GM19455 (cell line): ENCODE data around the gene CCDC15.
"Not testable (repeated sequence)": the region's sequence is repeated elsewhere in the genome, so short reads cannot be mapped to it uniquely, and the experiment has no call there.

Experiments used
- ATAC-seq: cut with Tn5 transposase; IDR thresholded peaks from one replicate; pipeline ENCODE4 v1.9.1; 2021; ENCODE audit not compliant: unreplicated experiment

CCDC15 gene

DNA sequence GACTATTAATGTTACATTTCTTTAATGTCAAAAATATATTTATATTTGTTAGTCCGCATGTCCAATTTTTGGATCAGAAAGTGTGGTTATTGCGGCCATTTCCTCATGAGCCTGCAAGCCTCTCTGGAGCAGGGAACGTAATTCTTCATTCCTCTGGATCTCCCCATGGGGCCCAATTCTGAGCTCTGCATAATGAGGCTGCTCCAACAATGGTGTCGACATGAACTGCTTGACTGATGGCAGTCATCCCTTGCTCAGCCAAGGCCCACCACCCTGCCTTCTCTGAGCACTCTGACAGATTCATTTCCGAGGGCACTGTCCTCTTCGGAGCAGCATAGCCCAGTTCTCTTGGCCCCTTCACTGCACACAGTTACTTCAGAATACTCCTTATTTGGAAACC lies 15.0 kb upstream of the CCDC15 start:
- no peak for ATAC-seq

DNA sequence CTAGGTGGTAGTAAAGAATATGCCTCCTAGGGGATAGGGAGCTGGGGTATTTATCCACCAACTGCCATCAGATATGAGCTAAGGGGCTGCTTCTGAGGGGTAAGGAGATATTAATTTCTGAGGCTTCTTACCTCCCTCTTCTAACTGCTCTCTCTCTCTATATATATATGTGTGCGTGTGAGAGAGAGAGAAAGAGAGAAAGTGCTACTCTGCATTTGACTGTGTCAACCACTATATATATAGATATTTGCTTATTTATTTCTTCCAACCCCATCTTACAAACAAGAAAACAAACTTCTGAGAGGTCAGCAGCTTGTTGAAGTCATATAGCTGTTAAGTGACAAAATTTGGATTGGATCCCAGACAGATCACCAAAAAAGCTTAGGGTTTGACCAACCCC lies 12.3 kb upstream of the CCDC15 start:
- no peak for ATAC-seq

DNA sequence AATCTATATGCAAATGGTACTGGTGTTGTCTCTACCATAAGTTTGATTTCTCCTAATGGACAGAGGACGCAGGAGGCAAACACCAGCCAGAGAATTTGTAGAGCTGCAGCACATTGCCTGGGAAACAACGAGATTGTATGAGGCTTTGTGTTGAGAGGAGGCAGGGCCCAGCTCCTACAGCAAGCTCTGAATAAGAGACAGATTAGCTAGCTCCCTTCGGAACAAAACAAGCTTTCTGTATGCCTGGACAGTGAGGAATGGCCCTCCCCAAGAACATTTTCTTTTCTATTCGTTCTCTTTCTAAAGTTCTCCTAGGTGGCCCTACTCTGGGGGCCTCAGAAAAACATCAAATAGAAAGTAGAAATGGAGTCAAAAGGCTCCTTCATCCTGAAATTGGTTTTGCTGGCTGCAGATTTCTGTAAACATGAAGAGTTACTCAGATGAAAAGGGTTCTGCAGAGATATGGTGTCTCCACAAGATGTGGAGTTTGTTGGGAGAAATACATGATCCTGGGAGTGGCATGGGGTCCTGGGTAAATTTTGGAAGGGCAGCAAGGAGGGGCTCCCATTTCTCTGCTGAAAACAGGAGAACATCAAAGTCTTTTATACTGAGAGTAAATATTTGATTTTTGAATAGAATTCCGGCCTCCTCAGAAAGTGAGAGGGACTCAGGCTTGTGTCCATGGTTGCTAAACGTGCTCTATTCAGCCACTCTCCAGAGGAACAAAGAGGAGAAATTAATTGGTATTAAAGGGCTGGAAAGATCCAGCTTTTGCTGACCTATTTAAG lies 11.3 kb upstream of the CCDC15 start:
- no peak for ATAC-seq

DNA sequence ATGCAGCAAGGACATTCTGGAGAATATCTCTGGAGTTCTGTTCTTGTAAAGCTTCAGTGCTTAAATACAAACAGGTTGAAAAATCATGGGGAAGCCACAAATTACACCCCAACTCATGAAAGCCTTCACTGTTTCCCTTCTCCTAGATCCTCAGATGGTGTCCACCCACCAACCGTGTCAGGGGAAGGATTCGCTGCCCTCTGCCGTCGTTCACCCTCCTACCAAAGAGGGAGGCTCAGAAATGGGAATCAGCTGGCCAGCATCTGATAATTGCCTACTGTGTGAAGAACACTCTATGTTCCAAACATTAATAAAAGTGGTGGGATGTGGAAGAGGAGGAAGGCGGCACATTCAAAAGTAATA lies 10.8 kb upstream of the CCDC15 start:
- ATAC-seq = no peak

DNA sequence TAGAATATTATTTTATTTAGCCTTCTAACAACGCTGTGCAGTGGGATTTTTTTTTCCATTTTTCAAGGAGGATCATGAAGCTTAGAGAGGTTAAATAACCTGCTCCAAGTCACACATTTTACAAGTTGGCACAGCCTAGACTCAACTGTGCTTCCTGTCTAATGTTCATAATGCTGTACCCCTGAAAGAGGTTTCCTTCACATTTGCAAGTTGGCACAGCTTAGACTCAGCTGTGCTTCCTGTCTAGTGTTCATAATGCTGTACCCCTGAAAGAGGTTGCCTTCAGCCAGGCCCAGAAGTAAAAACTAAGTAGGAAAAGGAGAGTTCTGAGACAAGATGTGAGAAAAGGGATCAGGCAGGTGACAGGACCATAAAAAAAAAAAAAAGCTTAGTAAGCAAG lies 10.3 kb upstream of the CCDC15 start:
- ATAC-seq = no peak

DNA sequence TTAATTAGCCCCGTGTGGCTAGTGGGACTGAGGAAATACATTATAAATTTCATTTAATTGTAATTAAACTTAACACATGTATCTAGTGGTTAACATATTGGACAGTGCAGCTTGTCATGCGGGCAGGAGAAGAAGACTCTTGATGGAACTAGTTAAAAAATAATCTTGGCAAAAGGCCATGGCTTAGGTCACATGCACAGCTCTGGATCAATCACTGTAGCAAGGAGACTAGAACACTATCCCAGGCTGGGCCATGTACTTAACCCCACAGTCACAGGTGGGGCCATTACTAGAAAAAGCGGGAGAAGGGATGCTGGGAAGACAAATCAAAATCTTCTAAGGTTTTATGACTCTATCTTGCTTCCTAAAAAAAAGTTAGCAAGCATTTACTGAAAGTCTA lies 9.4 kb upstream of the CCDC15 start:
- ATAC-seq = no peak

DNA sequence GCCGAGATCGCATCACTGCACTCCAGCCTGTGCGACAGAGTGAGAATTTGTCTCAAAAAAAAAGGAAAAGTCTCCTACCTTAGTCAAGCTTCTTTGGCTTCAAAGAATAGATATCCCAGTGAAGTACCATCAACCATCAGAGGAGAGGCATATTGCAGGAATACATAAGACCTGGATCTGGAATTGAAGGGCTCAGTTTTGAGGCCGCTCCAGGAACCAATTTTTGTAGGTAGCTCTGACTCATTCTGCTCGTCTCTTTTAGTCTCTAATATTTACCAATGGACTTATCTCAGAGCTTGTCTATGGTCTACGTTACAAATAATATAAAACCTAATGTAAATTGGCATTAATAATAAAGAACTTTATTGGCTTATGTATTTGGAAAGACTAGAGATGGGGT lies 8.2 kb upstream of the CCDC15 start:
- ATAC-seq = no peak

DNA sequence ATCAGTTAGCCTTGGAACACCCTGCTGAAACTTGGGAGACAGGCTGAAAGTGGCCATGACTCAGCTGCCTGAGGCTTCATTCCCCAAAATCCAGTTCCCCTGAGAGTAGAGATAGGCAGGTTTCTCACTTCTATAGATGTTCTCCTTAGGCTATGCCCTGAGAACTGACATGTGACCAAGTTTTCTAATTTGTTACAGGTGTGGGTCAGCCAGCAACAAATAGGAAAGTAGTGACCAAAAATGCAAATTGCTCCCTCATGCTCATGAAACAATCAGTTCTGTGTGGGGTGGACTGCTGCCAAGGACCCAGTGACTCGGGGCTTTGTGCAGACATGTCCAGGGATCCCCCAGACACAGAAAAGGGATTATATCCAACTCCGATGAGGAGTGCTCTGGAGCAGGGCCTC lies 7.3 kb upstream of the CCDC15 start:
- no peak for ATAC-seq

DNA sequence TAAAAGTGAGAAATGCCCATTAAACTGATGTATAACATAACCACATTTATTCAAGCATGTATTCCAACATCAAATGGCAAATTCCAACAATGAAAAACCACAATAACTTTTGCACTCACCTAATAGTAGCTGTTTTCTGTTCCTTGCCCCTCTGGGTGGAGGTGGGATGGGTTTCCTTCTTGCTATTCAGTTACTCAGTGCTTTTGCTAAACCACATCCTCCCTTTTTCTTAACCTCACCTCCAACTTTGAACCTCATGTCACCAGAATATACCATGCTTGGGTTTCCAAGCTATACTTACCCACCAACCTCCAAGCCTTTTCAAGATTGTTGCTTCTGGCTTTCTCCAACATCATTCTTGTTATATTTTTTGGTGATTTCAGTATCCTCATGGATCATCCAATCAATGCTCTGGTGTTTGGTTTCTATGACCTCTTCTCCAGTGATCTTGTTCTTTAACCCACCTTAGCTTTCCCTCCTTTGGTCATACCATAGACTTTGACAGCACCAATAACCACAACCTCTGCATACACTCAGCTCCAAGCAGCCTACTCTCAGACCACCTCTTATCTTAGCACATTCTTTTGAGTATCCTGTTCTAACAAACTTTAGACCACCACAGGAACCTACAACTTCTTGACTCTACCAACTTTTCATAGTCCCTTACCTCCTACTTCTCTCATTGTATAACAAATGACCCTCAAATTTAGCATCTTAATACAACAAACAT lies 3.2 kb upstream of the CCDC15 start:
- ATAC-seq = no peak

DNA sequence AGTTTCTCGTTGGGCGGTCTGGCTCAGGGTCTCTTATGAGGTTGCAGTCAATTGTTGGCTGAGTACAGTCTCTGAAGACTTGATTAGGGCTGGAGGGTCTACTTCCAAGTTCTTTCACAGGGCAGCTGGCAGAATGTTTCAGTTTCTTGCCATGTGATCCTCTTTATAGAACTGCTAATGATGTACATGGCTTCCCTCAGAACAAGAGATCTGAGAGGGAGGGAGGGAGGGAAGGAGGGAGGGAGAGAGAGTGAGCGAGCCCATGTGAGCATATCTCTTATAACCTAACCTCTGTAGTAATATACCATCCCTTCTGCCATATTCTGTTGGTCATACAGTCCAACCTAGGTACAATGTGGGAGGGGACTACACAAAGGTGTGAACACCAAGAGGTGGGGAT lies 2.7 kb upstream of the CCDC15 start:
- ATAC-seq = no peak

DNA sequence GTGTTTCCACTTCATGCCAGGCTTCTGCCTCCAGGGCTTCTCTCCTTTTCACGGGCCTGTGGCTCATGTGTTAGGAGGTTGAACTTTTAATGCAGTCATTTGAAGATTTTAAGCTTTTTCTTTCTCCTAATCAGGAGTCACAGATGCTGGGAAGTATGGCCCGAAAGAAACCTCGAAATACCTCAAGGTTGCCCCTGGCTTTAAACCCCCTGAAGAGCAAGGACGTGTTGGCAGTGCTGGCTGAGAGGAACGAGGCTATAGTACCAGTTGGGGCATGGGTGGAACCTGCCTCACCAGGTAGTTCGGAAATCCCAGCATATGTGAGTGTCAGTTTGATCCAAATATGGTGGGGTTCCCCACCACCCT lies 571 bp downstream of the CCDC15 start:
- no peak for ATAC-seq

DNA sequence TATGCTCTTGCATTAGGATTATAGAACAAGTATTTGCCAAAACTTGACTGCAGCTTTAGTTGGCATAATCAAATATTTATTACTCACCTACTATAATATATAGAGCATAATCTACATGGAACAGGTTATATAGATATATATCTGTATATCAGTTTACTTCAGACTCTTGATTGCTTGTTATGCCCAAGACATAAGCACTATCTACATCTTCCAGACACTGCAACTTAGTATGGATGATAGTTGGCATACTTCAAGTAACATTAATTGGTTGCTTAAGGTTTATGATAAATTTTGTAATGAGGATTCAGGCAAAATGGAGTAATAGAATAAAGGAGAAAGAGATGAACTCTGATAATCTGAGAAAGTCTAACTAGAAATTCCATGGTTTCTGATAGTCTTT lies 1.0 kb downstream of the CCDC15 start:
- no peak for ATAC-seq

DNA sequence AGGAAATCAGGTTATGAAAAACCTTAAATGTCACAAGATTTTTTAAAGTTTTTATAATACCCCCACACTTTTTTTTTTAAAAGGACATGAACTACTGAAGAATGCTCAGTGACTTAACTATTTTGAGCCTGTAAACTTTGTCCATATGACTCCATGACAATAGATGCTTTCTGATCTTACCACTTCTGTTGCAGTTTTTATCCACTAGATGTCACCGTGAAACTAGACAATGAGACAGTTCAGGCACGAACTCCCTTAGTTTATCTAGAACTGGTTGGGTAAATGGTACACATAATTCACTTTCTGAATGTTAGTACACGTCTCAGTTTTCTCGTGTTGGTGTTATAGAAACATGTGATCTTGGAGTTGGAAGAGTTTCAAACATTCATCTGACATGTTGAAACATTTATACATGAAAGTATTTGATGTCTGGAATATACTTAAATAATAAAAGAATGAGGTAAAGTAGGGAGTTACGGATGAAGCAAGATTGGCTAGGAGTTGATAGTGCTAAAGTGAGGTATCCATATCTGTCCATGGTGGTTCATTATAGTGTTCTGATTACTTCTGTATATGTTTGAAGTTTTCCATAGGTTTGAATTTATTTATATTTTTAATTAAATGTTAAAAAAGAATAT lies 8.1 kb downstream of the CCDC15 start:
- ATAC-seq = peak; percentile 93

DNA sequence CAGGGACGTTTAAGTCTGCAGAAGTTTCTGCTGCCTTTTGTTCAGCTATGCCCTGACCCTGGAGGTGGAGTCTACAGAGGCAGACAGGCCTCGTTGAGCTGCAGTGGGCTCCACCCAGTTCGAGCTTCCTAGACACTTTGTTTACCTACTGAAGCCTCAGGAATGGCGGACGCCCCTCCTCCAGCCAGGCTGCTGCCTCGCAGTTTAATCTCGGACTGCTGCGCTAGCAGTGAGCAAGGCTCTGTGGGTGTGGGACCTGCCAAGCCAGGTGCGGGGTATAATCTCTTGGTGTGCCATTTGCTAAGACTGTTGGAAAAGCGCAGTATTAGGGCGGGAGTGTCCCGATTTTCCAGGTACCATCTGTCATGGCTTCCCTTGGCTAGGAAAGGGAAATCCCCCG lies 14.2 kb downstream of the CCDC15 start:
- ATAC-seq = not testable (repeated sequence)

DNA sequence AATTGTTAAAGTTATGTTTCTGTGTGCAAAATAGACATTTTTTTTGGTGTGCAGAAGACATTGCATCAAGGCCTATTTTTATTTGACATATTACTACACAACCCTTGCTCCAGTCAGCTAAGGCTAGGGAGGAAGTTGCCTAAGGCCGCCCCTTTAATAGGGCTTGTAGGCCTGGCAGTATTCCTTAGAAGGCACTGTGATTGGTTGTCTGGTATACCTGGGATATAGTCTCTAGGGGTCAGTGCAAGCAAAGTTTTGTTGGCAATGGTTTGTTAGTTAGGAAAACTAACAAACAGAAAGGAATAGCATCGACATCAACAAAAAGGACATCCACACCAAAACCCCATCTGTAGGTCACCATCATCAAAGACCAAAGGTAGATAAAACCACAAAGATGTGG lies 16.9 kb downstream of the CCDC15 start:
- ATAC-seq = no peak

DNA sequence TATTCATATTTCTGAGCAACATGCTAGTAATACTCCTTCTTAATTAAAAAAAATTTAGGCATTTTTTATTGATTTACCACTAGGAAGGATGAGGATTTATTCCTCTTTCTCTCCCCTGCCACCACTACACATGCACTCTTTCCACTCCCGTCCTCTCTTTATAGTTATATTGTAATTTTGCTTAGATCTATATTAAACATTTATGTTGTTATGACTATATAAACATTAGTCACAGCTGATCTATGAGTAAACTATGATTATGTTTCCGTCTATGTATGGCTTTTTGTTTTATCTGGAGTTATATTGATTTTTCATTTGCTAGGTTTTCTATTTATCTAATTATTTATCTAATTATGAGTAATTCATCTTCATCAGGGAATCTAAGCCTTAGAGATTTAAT lies 17.8 kb downstream of the CCDC15 start:
- no peak for ATAC-seq

DNA sequence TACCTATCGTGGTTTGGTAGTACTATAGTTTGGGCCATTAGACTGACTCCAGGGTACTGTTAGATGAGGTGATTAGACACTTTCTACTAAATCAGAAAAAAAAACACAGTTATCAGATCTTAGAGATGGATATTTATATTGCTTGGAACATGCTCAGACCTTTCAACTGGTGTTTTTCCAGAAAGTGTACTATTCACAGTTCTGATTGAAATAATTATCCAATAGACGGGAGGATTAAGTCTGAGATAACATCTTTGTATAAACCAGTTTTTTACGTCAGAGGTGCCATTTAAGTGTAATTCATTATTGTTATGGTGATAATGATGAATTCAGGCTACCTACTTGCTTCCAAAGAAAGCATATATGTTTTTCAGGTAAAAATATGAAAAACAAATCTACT lies 22.5 kb downstream of the CCDC15 start:
- no peak for ATAC-seq

DNA sequence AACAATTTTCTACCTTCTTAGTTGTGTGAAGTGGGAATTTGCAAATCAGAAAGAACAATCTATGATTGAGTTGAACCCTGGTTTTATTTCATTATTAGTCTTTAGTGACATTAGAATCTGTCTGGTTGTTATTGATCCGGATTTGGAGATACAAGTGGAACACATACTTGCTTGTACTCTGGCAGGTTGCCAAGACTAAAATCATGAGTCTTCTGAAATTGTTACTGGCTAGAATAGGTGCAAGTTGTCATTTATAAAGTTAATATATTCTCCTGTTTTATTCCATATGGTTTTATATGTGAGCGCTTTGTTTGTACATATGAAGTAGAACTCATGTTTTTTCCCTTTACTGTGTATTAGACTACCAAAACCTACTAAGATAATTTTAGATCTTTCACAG lies 23.0 kb downstream of the CCDC15 start:
- no peak for ATAC-seq

DNA sequence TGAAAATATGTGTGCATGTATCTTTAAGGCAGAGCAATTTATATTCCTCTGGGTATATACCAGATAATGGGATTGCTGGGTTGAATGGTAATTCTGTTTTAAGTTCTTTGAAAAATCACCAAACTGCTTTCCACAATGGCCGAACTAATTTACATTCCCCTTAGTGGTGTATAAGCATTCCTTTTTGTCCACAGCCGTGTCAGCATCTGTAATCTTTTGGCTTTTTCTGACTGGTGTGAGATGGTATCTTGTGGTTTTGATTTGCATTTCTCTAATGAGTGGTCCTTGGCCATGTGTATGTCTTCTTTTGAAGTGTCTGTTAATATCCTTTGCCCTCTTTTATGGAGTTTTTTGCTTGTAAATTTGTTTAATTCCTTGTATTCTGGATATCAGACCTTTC lies 24.3 kb downstream of the CCDC15 start:
- ATAC-seq = no peak

DNA sequence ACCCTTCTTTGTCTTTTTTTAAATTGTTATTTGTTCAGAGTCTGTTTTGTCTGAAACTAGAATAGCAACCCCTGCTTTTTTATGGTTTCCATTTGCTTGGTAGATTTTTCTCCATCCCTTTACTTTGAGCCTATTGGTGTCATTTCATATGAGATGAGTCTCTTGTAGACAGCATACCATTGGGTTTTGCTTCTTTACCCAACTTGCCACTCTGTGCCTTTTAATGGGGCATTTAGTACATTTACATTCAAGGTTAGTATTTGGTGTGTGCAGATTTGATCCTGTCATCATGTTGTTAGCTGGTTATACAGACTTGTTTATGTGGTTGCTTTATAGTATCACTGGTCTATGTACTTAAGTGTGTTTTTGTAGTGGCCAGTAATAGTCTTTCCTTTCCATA lies 28.0 kb downstream of the CCDC15 start:
- no peak for ATAC-seq

DNA sequence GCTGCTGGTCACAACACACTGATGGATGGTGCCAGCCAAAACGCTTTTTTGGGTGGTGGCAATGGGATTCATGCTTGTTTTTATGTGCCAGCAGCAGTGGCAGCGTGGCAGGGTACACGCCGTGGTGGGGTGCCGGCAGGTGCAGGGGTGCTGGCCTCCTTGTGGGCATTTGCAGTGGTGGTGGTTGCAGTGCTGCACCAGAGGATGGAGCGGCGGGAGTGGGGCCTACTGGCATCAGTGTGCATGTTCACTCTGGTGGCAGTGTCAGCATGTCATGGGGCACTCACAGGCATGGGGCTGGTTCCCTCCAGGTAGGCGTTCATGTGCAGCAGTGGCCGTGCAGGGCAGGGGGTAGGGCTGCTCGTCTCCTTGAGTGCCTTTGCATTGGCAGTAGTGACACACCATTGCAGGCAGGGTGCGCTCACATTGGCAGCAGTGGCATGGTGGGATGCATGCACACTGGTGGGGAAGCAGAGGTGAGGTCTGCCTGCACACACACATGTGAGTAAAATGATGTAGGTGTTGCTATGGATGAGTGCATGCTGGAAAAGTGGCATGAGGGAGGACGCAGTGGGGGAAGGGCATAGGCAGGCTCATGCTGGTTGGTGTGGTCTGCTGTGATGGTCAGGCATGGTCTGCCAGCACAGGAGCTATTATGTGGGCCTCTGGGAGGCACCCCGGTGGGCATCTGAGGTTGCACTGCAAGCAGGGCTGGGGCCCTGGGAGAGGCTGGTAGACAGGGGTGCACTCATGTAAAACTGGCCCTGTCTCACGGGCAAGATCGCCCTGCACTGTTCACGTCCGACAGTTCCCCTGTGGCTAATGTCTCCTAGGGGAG lies 29.9 kb downstream of the CCDC15 start:
- ATAC-seq = no peak

DNA sequence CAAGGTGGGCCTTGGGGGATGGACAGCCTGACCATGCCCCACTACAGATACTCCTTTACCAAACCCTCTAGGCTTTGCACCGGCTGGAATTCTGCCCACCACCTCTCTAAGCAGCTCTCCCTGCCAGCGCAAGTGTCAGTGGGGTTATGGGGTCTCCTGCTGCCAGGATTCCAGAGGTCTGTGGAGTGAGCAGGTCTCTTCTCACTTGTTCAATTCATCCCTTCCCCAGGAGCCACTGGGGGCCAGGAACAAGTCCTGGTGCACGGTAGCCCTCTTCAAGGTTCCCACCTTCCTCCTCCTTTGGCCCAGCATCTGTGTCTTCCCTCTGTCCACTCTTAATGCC lies 30.5 kb downstream of the CCDC15 start:
- ATAC-seq = no peak
